GM19035 (cell line): Measurements from ENCODE around the gene CADM1.

Source experiments
- ATAC-seq: cut with Tn5 transposase; IDR thresholded peaks from one replicate; pipeline ENCODE4 v1.9.1; 2021; ENCODE audit not compliant: unreplicated experiment

CADM1 gene

GRCh38 chr11:115219376-115219775 is 284.8 kb downstream of the CADM1 start:
- no peak for ATAC-seq

GRCh38 chr11:115217726-115218311 is 286.4 kb downstream of the CADM1 start:
- no peak for ATAC-seq

- no peak for ATAC-seq
Measured at GRCh38 chr11:115215694-115216617, 288.3 kb downstream of the CADM1 start.

GRCh38 chr11:115214644-115215234 is 289.5 kb downstream of the CADM1 start:
- no peak for ATAC-seq

GRCh38 chr11:115213007-115213406 is 291.2 kb downstream of the CADM1 start:
- no peak for ATAC-seq

GRCh38 chr11:115208808-115209259 is 295.4 kb downstream of the CADM1 start:
- ATAC-seq = no peak

GRCh38 chr11:115207916-115208315 is 296.3 kb downstream of the CADM1 start:
- ATAC-seq = no peak

- no peak for ATAC-seq
Measured at GRCh38 chr11:115207166-115207591, 297.0 kb downstream of the CADM1 start.

GRCh38 chr11:115206365-115207022 is 297.7 kb downstream of the CADM1 start:
- ATAC-seq = no peak

- no peak for ATAC-seq
Measured at GRCh38 chr11:115202900-115203552, 301.2 kb downstream of the CADM1 start.

GRCh38 chr11:115202074-115202473 is 302.1 kb downstream of the CADM1 start:
- ATAC-seq = no peak

GRCh38 chr11:115201111-115201792 is 303.0 kb downstream of the CADM1 start:
- ATAC-seq = no peak

- no peak for ATAC-seq
Measured at GRCh38 chr11:115199481-115200069, 304.6 kb downstream of the CADM1 start.

GRCh38 chr11:115198321-115198741 is 305.9 kb downstream of the CADM1 start:
- ATAC-seq = no peak

GRCh38 chr11:115197433-115197832 is 306.8 kb downstream of the CADM1 start:
- ATAC-seq = no peak

GRCh38 chr11:115197031-115197430 is 307.2 kb downstream of the CADM1 start:
- ATAC-seq = no peak

- ATAC-seq = peak; percentile 73
Measured at GRCh38 chr11:115194802-115195110, 309.5 kb downstream of the CADM1 start.

GRCh38 chr11:115193914-115194801 is 310.1 kb downstream of the CADM1 start:
- peak; percentile 93 for ATAC-seq

- ATAC-seq = no peak
Measured at GRCh38 chr11:115191761-115192160, 312.5 kb downstream of the CADM1 start.
